CD1c-positive myeloid dendritic cell (primary cell): ENCODE measurements around the gene RPLP2.

Experiments
- DNase-seq: peaks from one replicate; pipeline ENCODE4 v3.0.0-alpha.2; 2016; ENCODE audit errors: extremely low spot score

Gene RPLP2

DNA sequence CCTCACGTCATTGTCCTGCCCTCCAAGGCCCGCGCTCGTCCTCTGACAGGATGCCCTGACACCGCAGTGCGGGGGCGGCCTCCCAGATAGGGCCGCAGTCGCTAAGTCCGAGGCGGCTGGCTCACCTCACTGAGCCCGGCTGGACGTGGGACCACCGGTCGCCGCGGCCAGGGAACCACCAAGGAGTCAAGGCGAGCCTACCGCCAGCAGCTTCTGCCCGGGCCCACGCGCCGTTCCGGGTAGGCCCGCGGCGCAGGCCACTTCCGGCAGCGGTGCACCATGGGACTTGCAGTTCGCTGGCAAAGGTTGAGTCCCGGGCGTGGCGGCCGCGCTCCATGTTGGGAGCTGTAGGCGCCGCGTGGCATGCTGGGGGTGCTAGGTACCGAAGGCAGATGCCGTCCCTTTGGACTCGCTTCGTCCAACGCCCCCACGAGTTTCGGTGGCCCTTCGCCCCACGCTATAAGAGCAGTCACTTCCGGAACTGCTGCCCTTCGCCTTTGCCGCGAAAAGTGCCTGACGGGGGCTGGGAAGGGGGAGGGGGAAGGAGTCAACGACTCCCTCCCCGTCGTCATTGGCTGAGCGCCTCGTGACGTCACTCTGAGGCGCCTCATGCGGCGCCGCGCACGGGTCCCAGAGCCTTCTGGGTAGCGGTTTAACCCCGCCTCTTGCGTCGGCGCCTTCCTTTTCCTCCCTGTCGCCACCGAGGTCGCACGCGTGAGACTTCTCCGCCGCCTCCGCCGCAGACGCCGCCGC lies at the start of gene RPLP2:
RPLP2 (plus strand) TSS at position 681 of the 753 bp plus-strand sequence. CDS start 268 bp downstream, outside the sequence.
- peak; percentile 99 for DNase-seq

DNA sequence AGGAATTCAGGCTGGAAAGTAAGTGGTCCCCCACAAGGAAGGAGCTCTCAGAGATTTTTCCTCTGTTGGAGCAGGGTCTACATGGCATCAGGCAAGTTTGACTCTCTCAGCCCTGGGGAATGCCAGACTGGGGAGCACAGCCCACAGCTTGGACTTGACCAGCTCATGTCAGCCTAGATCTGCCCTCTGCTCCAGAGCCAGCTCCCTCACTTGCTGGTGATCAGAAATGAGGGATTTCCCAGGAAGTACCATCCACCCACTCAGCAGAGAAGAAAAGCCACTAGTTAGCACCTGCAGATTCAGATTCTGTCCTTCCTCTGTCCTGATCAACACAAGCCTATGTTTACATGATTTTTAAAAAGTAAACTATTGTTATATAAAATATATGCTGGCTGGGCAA lies 49.5 kb upstream of the RPLP2 start:
- DNase-seq: no peak

GRCh38 chr11:761526-762108 lies 48.1 kb upstream of the RPLP2 start:
- no peak for DNase-seq

DNA sequence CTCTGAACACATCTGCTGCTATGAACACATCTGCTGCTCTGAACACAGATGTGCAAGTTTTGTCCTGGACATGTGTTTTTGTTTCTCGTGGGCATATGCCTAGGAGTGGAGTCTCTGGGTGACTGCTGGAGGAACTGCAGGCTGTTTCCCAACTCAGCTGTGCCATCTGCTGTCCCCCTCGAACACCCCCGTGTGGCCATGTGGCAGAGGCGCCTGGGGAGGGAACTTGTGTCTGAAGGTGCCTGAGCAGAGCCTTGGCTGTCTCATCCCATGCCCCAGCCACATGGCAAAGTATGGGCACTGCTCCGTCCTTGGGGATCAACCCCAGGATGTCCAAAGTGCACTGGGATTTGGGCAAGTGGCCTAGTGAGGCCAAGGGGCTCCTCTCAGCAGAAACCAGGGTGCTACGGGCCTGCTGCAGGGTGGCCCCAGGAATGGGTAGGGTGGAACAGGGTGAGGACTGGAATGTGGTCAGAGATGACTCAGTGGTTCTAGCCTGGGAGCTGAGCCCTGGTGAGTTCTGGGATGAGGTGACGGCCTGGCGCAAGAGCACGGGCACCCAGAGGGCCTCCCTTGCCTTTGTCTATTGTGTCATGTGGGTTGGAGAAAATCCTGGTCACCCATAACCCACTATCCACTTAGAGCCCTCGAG lies 47.2 kb upstream of the RPLP2 start:
- peak; percentile 52 for DNase-seq

- no peak for DNase-seq
Measured at GRCh38 chr11:763073-763463, 46.7 kb upstream of the RPLP2 start.

GRCh38 chr11:763549-764321 lies 46.0 kb upstream of the RPLP2 start:
- DNase-seq: no peak

DNA sequence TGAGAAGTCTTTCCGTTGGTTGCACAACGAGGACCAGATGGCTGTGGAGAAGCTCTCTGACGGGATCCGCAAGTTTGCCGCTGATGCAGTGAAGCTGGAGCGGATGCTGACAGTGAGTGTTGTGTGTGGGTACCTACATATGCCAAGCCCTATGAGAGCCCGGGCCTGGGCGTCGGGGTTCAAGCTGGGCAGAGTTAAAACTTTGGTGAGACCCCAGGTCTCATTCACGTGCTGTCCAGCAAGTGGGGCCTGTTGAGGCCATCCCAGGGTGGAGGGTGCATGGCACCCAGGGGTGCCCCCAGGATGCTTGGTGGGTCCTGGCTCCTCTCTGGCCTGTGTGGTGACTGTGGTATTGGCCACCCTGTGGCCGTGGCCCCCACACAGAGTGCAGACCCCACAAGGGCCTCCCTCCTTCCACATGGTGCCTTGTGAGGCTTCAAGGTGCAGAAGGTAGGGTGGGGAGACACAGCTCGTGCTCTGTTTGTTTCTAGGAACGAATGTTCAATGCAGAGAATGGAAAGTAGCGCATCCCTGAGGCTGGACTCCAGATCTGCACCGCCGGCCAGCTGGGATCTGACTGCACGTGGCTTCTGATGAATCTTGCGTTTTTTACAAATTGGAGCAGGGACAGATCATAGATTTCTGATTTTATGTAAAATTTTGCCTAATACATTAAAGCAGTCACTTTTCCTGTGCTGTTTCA lies 45.3 kb upstream of the RPLP2 start:
- DNase-seq: no peak

DNA sequence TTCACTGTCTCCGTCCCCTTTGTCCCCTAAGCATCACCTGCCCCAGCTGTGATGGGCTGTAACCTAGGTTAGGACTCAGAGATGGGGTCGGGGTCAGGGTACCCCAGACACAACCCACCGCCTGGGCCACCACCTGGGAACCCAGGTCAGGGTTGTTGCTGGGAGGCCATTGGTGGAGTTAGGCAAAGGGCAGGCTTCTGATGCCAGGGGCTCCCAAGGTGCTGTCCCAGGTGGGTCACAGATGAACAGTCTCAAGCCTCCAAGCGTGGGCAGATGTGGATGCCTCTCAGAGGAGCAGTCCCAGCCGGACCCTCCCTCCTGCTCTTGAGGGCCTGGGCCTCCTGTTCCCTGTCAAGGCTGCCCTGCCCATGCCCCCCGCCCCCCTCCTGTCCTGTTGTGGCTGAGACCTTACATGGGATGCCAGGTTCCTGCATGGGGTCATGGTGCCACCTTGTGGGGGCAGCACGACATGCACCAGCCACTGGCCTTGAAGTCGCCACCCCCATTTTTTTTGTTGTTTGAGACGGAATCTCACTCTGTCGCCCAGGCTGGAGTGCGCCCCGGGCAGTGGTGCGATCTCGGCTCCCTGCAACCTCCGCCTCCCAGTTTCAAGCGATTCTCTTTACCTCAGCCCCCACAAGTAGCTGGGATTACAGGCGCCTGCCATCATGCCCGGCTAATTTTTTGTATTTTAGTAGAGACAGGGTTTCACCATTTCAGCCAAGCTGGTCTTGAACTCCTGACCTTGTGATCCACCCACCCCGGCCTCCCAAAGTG lies 44.6 kb upstream of the RPLP2 start:
- peak; percentile 64 for DNase-seq

- no peak for DNase-seq
Measured at GRCh38 chr11:765802-766091, 44.0 kb upstream of the RPLP2 start.

DNA sequence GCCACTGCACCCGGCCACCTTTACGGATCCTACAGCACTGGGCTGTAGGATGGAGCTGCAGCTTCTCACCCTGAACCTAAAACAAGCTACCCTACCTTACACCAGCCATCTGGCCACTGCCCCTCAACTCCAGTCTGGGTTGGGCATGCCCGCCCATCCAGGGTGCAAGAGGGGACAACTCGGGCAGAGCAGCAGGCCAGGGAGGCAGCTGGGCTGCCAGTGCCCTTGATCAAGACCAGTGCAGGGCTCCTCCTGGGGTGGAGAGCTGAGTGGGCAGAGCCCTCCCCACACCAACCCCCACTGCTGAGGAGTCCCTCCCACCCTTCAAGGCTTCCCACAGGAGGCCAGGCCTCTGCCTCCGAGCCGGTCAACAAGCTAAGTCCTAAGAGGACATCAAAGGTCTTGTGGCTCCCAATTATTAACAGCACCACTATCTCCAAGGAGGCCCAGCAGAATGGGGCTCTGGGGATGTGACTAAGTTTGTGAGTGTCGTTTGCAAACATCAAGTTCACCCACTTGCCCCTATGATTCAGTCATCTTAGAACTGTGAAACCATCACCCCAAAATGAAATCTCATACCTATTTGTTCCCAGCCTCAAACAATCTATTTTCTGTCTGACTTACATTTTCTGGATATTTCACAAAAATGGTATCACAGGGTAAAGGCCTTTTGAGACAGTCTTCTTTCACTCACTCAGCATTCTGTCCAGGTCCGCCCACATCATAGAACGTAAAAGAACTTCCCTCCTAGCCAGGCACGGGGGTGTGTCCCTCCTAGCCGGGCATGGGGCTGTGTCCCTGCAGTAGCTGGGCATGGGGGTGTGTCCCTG lies 43.4 kb upstream of the RPLP2 start:
- DNase-seq: peak; percentile 69

GRCh38 chr11:766936-767210 lies 42.9 kb upstream of the RPLP2 start:
- DNase-seq: no peak

- DNase-seq: no peak
Measured at GRCh38 chr11:767238-767637, 42.5 kb upstream of the RPLP2 start.

DNA sequence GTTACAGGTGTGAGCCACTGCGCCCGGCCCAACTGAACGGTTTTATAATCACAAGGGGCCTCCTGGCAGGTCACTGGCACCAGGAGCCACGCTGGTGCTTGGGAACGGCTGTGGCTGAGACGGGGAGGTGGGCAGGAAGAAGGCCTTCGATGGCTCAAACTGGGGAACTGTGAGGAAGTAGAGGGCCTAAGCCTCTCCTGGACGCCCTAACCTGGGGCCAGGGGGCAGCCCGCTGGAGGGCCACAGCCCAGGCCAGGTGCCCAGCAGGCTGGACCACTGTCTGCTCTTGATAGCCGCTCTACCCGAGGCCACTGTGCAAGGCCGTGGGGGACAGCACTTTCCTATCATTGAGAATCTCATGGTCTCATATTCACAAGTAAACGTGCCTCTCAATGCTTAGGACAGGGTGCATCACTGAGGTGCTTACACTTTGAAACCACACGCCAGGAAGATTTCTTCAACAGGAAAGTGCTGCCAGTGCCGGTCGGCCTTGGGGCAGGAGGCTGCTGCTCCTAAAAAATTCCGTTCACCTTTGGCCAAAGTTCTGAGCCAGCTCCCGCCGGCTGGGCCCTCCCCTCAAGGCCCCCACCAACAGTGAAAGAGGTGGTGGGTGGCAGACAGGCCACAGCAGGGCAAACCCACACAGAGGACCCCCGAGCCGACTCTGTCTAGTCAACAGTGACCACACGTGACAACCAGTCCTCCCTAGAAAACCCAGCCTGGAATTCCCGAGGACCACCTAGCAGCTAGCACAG lies 39.7 kb upstream of the RPLP2 start:
- no peak for DNase-seq

GRCh38 chr11:770642-771616 lies 38.8 kb upstream of the RPLP2 start:
- DNase-seq: no peak

- DNase-seq: no peak
Measured at GRCh38 chr11:771617-772204, 38.1 kb upstream of the RPLP2 start.

DNA sequence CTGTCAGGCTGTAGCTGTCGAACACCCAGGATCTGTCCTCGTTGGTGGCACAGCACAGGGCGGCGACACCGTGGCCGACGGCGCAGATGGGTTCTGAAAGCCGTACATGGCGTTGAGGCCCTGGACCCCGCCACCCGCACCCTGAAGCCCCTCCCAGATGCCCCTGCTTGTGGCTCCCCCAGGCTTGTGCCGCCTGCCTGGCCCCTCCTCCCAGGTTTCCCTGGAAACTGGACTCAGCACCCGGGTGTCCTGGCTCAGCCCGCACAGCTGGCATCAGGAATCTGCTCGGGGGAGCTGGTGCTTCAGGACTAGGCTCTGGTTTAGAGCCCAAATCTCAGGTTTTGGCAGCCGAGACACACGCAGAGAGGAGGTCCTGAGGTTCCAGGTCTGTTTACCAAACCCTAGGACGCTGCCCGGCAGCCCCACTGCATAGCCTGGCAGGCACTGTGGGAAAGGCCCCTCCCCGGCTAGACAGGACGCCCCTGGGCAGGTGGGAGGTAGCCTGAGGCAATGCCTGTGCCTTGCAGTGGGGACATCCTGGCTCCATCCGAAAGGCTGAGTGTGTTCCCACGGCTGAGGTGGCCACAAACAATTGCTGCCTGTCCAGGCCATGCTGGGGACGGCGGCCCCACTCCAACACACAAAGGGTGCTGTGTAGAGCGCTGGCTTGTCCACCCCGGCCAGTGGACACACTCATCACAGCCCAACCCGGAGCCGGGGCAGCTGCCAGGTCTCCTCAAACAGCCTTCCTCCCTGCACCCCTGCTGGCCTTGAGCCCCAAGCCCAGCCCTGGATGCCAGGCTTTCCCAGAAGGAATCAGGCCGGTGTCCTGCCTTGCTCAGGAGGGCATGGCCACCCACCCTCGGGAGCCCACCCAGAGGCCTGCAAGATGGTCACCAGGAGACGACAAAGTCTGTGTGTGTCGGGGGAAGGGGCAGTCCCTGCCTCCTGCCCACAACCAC lies 37.1 kb upstream of the RPLP2 start:
- DNase-seq: no peak

- no peak for DNase-seq
Measured at GRCh38 chr11:773425-773824, 36.3 kb upstream of the RPLP2 start.
